HCT116 (cell line): Measurements from ENCODE around the gene ZNF441. TPM values are rescaled to one million over a fixed set of nuclear protein-coding genes. Genes with fewer than 3 reads are reported as not detected.
"Not testable (repeated sequence)": the region's sequence is repeated elsewhere in the genome, so short reads cannot be mapped to it uniquely, and the experiment has no call there.

Experiments used
- ATAC-seq: fragments of 200-7000 bp; cut with Tn5 transposase; 2 replicates; pipeline ENCODE4 v1.9.1; 2020; ENCODE audit warnings: mild to moderate bottlenecking, moderate library complexity
- BruUV-seq: library from RNA; stranded (reverse); fragments of 400-500 nt; replicated peaks from 2 replicates; lab custom pipeline; 2021; lab: Mats Ljungman, UMichigan
- CTCF ChIA-PET: fragments of 300-600 bp; sonication (Branson Sonifier 250); formaldehyde crosslinking; loops from one replicate; lab custom pipeline; 2021; ENCODE audit warnings: antibody characterized with exemption; lab: Charles Lee
- POLR2A ChIA-PET: fragments of 300-600, 350-600 bp; sonication (Branson Sonifier 250); formaldehyde crosslinking; loops from one replicate; lab custom pipeline; 2021; ENCODE audit warnings: antibody characterized with exemption; lab: Charles Lee
- RAD21 ChIA-PET, 2 experiments: fragments of 300-600 bp; sonication (Branson Sonifier 250); formaldehyde crosslinking; loops; one replicate each; lab custom pipeline; 2023; ENCODE audit warnings: low total read pairs in 2 of 2; ENCODE audit not compliant: uncharacterized antibody in 2 of 2, unreplicated experiment in 2 of 2, low non-redundant PET in 1 of 2; lab: Charles Lee
- DNase-seq: peaks from one replicate; pipeline ENCODE4 v3.0.0-alpha.2; 2010; ENCODE audit warnings: low read depth, low spot score
- H2AFZ ChIP-seq: fragments of 200-600 bp; shearing (Covaris generic), sonication (generic); 2 replicates; pipeline ENCODE4 v1.6.1; 2017; ENCODE audit warnings: low read depth, mixed run types, mixed read lengths, antibody characterized with exemption, low read length; ENCODE audit not compliant: poor library complexity, severe bottlenecking
- H3K27ac ChIP-seq: 2 replicates; pipeline ENCODE4 v1.5.1; 2012; ENCODE audit warnings: low read depth, low read length
- H3K27me3 ChIP-seq: fragments of 200-600 bp; sonication (generic); 2 replicates; pipeline ENCODE4 v1.6.1; 2016; ENCODE audit warnings: mixed run types, low read length, mixed read lengths; ENCODE audit not compliant: insufficient read depth
- H3K36me3 ChIP-seq, 2 experiments: fragments of 200-500 bp in 1 of 2; fragments of 200-600 bp in 1 of 2; sonication (Bioruptor generic) in 1 of 2; sonication (generic) in 1 of 2; 2 replicates each; pipeline versions ENCODE4 v1.5.1 to v1.6.1; 2014 to 2016; ENCODE audit warnings: low read length in 2 of 2, inconsistent platforms in 1 of 2, mixed read lengths in 1 of 2, mixed run types in 1 of 2; ENCODE audit not compliant: insufficient read depth in 2 of 2, control insufficient read depth in 1 of 2
- H3K4me1 ChIP-seq, 2 experiments: fragments of 200-600 bp in 1 of 2; sonication (generic) in 1 of 2; 2 replicates each; pipeline versions ENCODE4 v1.5.1 to v1.6.1; 2012 to 2017; ENCODE audit warnings: low read length in 2 of 2, inconsistent platforms in 1 of 2, mild to moderate bottlenecking in 1 of 2, mixed read lengths in 1 of 2, mixed run types in 1 of 2, moderate library complexity in 1 of 2; ENCODE audit not compliant: insufficient read depth in 2 of 2, control insufficient read depth in 1 of 2
- H3K4me2 ChIP-seq: fragments of 200-600 bp; sonication (generic); 2 replicates; pipeline ENCODE4 v1.6.1; 2017; ENCODE audit warnings: mixed run types, low read length, mixed read lengths
- H3K4me3 ChIP-seq, 2 experiments: fragments of 200-600 bp in 1 of 2; sonication (generic) in 1 of 2; replicated peaks in 1 of 2; 2 replicates each; pipeline ENCODE4 v1.5.1; 2011 to 2016; ENCODE audit warnings: low read length in 2 of 2, control low read depth in 1 of 2, low read depth in 1 of 2, mild to moderate bottlenecking in 1 of 2, mixed read lengths in 1 of 2, mixed run types in 1 of 2
- H3K79me2 ChIP-seq: fragments of 200-600 bp; sonication (generic); 2 replicates; pipeline ENCODE4 v1.6.1; 2017; ENCODE audit warnings: mild to moderate bottlenecking, mixed run types, low read length, moderate library complexity, mixed read lengths; ENCODE audit not compliant: insufficient read depth
- H3K9ac ChIP-seq: fragments of 200-600 bp; sonication (generic); 2 replicates; pipeline ENCODE4 v1.6.1; 2016; ENCODE audit warnings: low read length, mixed read lengths
- H3K9me2 ChIP-seq: fragments of 200-600 bp; sonication (generic), shearing (Covaris generic); 2 replicates; pipeline ENCODE4 v1.6.1; 2017; ENCODE audit warnings: mixed run types, mild to moderate bottlenecking, moderate library complexity; ENCODE audit not compliant: insufficient read depth
- H3K9me3 ChIP-seq, 2 experiments: fragments of 200-500 bp in 1 of 2; fragments of 200-600 bp in 1 of 2; sonication (Bioruptor generic) in 1 of 2; sonication (generic) in 1 of 2; 2 replicates each; pipeline ENCODE4 v1.6.1; 2014 to 2017; ENCODE audit warnings: low read length in 2 of 2, mixed read lengths in 2 of 2, inconsistent platforms in 1 of 2, low read depth in 1 of 2, mild to moderate bottlenecking in 1 of 2, mixed run types in 1 of 2, moderate library complexity in 1 of 2; ENCODE audit not compliant: control insufficient read depth in 1 of 2, insufficient read depth in 1 of 2
- H4K20me1 ChIP-seq: fragments of 200-600 bp; sonication (generic), shearing (Covaris generic); 2 replicates; pipeline ENCODE4 v1.6.1; 2017; ENCODE audit warnings: mixed run types, mild to moderate bottlenecking, moderate library complexity; ENCODE audit not compliant: insufficient read depth
- ATF3 ChIP-seq: IDR thresholded peaks from 2 replicates; pipeline ENCODE4 v1.6.1; 2012
- CBX3 ChIP-seq: IDR thresholded peaks from 2 replicates; pipeline ENCODE4 v1.6.1; 2012; ENCODE audit warnings: low read depth
- CEBPB ChIP-seq: IDR thresholded peaks from 2 replicates; pipeline ENCODE4 v1.6.1; 2012; ENCODE audit warnings: low read depth
- ELF1 ChIP-seq: IDR thresholded peaks from 2 replicates; pipeline ENCODE4 v1.6.1; 2012; ENCODE audit warnings: low read depth, borderline replicate concordance
- EZH2 ChIP-seq: fragments of 200-600 bp; sonication (generic); IDR thresholded peaks from 2 replicates; pipeline ENCODE4 v1.6.1; 2017; ENCODE audit warnings: antibody characterized with exemption, mixed run types
- EZH2phosphoT487 ChIP-seq: fragments of 200-600 bp; IDR thresholded peaks from 2 replicates; pipeline ENCODE4 v1.6.1; 2018; ENCODE audit warnings: antibody characterized with exemption, borderline replicate concordance
- FOSL1 ChIP-seq: IDR thresholded peaks from 2 replicates; pipeline ENCODE4 v1.6.1; 2012; ENCODE audit warnings: low read depth
- JUND ChIP-seq: IDR thresholded peaks from 2 replicates; pipeline ENCODE4 v1.6.1; 2012
- POLR2A ChIP-seq: IDR thresholded peaks from 2 replicates; pipeline ENCODE4 v1.7.0; 2011; ENCODE audit warnings: borderline replicate concordance; ENCODE audit not compliant: insufficient read depth, insufficient read length; ENCODE audit errors: extremely low read depth
- POLR2AphosphoS5 ChIP-seq: IDR thresholded peaks from 2 replicates; pipeline ENCODE4 v1.6.1; 2011; ENCODE audit warnings: mild to moderate bottlenecking, low read depth, low read length, moderate library complexity
- SIN3A ChIP-seq: IDR thresholded peaks from 2 replicates; pipeline ENCODE4 v1.6.1; 2012; ENCODE audit warnings: low read depth
- SP1 ChIP-seq: IDR thresholded peaks from 2 replicates; pipeline ENCODE4 v1.6.1; 2012; ENCODE audit warnings: low read depth
- SRF ChIP-seq: IDR thresholded peaks from 2 replicates; pipeline ENCODE4 v1.6.1; 2012; ENCODE audit warnings: low read depth
- YY1 ChIP-seq: IDR thresholded peaks from 2 replicates; pipeline ENCODE4 v1.6.1; 2011; ENCODE audit warnings: low read length, low read depth, moderate library complexity, mild to moderate bottlenecking; ENCODE audit not compliant: insufficient replicate concordance; ENCODE audit errors: extremely low read depth
- ZNF274 ChIP-seq: fragments of 200-500 bp; sonication (Bioruptor generic); IDR thresholded peaks from 2 replicates; pipeline ENCODE4 v1.6.1; 2014; ENCODE audit warnings: mild to moderate bottlenecking, low read depth, low read length, inconsistent platforms
- intact Hi-C: fragments of 100-400 bp; cut with micrococcal nuclease; formaldehyde crosslinking; loops from 2 replicates; pipeline ENCODE4 v1.10.0; 2022
- total RNA-seq: library from RNA; stranded (reverse); gene quantifications from one replicate; pipeline ENCODE4 v1.2.1, GENCODE V29; 2021; ENCODE audit not compliant: unreplicated experiment
- TF ChIP-seq, protein P1 (sequence below): IDR thresholded peaks from 2 replicates; pipeline ENCODE4 v1.6.1; 2012
- TF ChIP-seq, protein P2 (sequence below): IDR thresholded peaks from 2 replicates; pipeline ENCODE4 v1.6.1; 2011; ENCODE audit warnings: mild to moderate bottlenecking, low read length, moderate library complexity; ENCODE audit not compliant: insufficient replicate concordance; ENCODE audit errors: extremely low read depth

The ZNF441 gene
- total RNA-seq, 1 experiment from 2014 or later, result 1.1 TPM

DNA sequence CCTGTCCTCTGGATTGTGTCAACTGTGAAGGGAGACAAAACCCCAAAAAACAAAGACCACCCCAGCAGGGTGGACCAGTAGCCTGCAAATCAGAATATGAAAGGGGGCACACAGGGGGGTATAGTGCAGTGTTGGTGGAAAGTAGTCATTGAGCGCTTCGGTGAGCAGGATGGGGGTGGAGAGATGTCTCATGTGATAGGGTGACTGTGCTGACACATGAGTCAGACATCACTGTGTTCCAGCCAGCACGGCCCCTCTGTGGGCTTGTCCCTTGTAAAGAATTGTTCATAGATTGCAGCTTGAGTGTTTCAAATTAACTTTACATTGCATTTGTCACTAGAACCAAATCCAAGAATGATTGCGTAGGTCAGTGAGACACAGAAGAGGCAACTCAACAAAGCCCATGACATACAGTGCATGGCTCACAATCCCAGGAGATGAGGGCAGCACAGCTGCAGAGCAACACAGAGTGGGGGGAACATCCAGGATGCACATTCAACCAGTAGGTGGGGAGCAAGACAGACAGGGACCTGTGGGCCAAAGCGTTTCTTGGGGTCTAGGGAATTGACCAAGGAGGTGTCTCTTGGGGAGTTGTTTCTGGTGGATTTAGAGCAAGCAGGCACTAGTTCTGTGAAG, 54.8 kb downstream of the ZNF441 start:
- no peak for TF ChIP-seq YY1
- no peak for TF ChIP-seq EZH2
- TF ChIP-seq ELF1, result no peak
- no peak for TF ChIP-seq CEBPB
- no peak for TF ChIP-seq ZNF274
- no peak for TF ChIP-seq POLR2AphosphoS5
- no peak for TF ChIP-seq ATF3
- TF ChIP-seq FOSL1, result no peak
- TF ChIP-seq JUND, result no peak
- TF ChIP-seq, protein P1, sequence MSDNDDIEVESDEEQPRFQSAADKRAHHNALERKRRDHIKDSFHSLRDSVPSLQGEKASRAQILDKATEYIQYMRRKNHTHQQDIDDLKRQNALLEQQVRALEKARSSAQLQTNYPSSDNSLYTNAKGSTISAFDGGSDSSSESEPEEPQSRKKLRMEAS, result no peak
- TF ChIP-seq POLR2A, result no peak
- no peak for TF ChIP-seq CBX3
- TF ChIP-seq SRF, result no peak
- no peak for TF ChIP-seq SP1
- TF ChIP-seq EZH2phosphoT487, result no peak
- no peak for TF ChIP-seq SIN3A
- TF ChIP-seq, protein P2, sequence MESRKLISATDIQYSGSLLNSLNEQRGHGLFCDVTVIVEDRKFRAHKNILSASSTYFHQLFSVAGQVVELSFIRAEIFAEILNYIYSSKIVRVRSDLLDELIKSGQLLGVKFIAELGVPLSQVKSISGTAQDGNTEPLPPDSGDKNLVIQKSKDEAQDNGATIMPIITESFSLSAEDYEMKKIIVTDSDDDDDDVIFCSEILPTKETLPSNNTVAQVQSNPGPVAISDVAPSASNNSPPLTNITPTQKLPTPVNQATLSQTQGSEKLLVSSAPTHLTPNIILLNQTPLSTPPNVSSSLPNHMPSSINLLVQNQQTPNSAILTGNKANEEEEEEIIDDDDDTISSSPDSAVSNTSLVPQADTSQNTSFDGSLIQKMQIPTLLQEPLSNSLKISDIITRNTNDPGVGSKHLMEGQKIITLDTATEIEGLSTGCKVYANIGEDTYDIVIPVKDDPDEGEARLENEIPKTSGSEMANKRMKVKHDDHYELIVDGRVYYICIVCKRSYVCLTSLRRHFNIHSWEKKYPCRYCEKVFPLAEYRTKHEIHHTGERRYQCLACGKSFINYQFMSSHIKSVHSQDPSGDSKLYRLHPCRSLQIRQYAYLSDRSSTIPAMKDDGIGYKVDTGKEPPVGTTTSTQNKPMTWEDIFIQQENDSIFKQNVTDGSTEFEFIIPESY, result no peak
- Histone ChIP-seq H3K27me3 (no peaks in the 10 kb centered on the region), H3K36me3 (no peaks in the 10 kb centered on the region), H2AFZ (no peak overlapping the region), H3K27ac (no peak overlapping the region), H3K9me3 (peaks cover 5 to 8% of the 10 kb centered on the region in 2 experiments; a peak in 3 of 4 replicates), H3K4me3 (no peak overlapping the region), H3K4me2 (no peak overlapping the region), H3K9ac (no peak overlapping the region), H3K9me2 (no peaks in the 10 kb centered on the region), H4K20me1 (no peaks in the 10 kb centered on the region), H3K4me1 (no peaks in the 10 kb centered on the region), H3K79me2 (no peaks in the 10 kb centered on the region)
- ChIA-PET CTCF (no interaction called here), POLR2A (no interaction called here), RAD21 (no interaction called here)
- ATAC-seq (no peak), DNase-seq (no peak)
- intact Hi-C loops, result no loop called here
- BruUV-seq, result no TSS peak

DNA sequence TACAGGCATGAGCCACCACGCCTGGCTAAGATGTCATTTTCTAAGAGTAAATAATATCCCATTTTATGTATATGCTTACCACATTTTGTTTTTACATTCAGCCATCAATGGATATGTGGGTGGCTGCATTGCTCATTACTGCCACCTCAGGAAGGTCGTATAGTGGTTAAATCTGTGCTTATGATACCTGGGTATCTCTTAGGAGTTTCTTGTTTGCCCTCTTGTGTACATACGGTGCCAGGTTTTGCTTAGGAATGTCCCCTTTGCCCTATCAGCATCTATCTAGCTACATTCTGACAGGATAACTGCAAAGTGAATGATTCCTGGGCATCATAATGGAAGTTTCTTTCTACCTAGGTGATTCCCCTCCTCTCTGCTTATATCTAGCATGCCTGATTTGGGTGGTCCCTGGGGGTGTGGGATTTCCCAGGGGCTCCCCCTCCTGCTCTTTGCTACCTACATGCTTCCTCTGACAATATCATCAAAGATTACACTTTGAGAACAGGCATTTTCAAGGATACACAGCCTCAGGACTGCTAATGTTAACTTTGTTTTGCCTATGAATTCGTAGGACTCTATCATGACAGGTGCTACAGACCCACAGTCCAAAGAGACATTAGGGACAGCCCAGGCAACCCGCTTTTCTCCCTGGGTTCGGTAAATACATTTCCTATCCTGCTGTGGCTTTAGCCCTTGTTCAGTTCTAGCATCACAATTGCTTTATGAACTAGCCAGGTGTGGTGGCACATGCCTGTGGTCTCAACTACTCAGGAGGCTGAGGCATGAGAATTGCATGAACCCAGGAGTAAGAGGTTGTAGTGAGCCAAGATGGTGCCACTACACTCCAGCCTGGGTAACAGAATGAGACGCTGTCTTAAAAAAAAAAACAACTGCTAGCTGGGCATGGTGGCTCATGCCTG, 62.4 kb downstream of the ZNF441 start:
- Histone ChIP-seq H3K36me3 (peaks cover 2 to 21% of the 10 kb centered on the region in 2 experiments; a peak in 3 of 4 replicates), H3K9me3 (peaks cover 16 to 48% of the 10 kb centered on the region in 2 experiments; a peak in 3 of 4 replicates)
- intact Hi-C loops, H2AFZ ChIP-seq, ATAC-seq, H3K9me2 ChIP-seq, H3K4me3 ChIP-seq, H4K20me1 ChIP-seq, CTCF ChIA-PET, H3K27me3 ChIP-seq, H3K27ac ChIP-seq, H3K4me1 ChIP-seq, H3K4me2 ChIP-seq, RAD21 ChIA-PET, H3K9ac ChIP-seq, POLR2A ChIA-PET, H3K79me2 ChIP-seq, BruUV-seq, DNase-seq: not testable (repeated sequence)
